Measurements from ENCODE around the gene SMPX. TPM values are rescaled to one million over a fixed set of nuclear protein-coding genes. Genes with fewer than 3 reads are reported as not detected.

The SMPX gene
- polyA plus RNA-seq, 1 donor (not counting 4 experiments of a cell fraction or from before 2014, with no cell fraction given): not detected

DNA sequence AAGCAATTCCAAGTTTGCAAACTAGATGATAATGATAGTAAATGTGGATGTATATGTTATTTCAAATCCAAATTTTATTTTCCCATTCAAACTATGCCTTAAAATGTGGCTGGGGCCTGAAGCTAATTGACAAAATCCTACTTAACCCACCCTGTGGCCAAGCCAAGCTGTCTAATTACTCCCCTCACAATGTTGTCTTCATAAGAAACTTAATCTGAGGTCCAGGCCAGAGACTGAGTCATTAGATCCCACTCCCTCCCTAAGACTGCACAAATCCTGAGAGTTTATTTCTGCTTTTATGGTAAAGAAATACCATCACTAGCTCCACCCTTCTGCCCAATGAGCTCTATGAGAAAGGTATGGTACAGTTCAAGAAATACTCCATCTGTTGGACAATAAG is 16.6 kb downstream of the SMPX start:
- Histone ChIP-seq H3K9ac (ENCODE audit: control insufficient read depth, extremely low read depth, insufficient read depth, low read length) (no peak overlapping the region), H4K20me1 (ENCODE audit: control insufficient read depth, extremely low read depth, insufficient read depth, low read length) (no peaks in the 10 kb centered on the region), H3K4me3 (ENCODE audit: control insufficient read depth in 2 of 3, extremely low read depth in 1 of 3, insufficient read depth in 2 of 3, low read depth in 1 of 3, low read length in 3 of 3) (no peak overlapping the region), H3K36me3 (ENCODE audit: control insufficient read depth in 2 of 2, extremely low read depth in 1 of 2, insufficient read depth in 2 of 2, low read length in 2 of 2) (no peaks in the 10 kb centered on the region), H3K9me3 (ENCODE audit: control insufficient read depth, low read depth, low read length) (no peaks in the 10 kb centered on the region), H3K4me2 (ENCODE audit: control insufficient read depth, extremely low read depth, insufficient read depth, low read depth, low read length) (no peak overlapping the region), H3K4me1 (ENCODE audit: control insufficient read depth, extremely low read depth, insufficient read depth, low read length) (no peaks in the 10 kb centered on the region), H3K9me1 (ENCODE audit: control insufficient read depth, extremely low read depth, insufficient read depth, low read length) (no peaks in the 10 kb centered on the region), H3K79me2 (ENCODE audit: control insufficient read depth, insufficient read depth, low read length) (no peaks in the 10 kb centered on the region), H3K27me3 (ENCODE audit: control insufficient read depth, extremely low read depth, insufficient read depth, low read length) (no peaks in the 10 kb centered on the region), H3K27ac (ENCODE audit: control insufficient read depth, insufficient read depth, low read length) (no peak overlapping the region), H2AFZ (ENCODE audit: control insufficient read depth, low read length) (no peak overlapping the region)
- TF ChIP-seq EZH2 (IDR thresholded peaks at IDR 0.05; ENCODE audit: low read length): no peak
- TF ChIP-seq, protein P1, sequence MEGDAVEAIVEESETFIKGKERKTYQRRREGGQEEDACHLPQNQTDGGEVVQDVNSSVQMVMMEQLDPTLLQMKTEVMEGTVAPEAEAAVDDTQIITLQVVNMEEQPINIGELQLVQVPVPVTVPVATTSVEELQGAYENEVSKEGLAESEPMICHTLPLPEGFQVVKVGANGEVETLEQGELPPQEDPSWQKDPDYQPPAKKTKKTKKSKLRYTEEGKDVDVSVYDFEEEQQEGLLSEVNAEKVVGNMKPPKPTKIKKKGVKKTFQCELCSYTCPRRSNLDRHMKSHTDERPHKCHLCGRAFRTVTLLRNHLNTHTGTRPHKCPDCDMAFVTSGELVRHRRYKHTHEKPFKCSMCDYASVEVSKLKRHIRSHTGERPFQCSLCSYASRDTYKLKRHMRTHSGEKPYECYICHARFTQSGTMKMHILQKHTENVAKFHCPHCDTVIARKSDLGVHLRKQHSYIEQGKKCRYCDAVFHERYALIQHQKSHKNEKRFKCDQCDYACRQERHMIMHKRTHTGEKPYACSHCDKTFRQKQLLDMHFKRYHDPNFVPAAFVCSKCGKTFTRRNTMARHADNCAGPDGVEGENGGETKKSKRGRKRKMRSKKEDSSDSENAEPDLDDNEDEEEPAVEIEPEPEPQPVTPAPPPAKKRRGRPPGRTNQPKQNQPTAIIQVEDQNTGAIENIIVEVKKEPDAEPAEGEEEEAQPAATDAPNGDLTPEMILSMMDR (optimal IDR thresholded peaks at IDR 0.05 in 1 of 3, IDR thresholded peaks at IDR 0.05 in 1 of 3, conservative IDR thresholded peaks at IDR 0.05 in 1 of 3; ENCODE audit: extremely low read depth in 1 of 3, insufficient read depth in 2 of 3, low read length in 3 of 3): no peak
- dilution Hi-C loops (cut with MboI; ENCODE audit: extremely low pct_ligation_motif_present, low sequenced_read_pairs): no loop called here
- FAIRE-seq (no peak), DNase-seq (ENCODE audit: low read depth, low spot score) (no peak)

DNA sequence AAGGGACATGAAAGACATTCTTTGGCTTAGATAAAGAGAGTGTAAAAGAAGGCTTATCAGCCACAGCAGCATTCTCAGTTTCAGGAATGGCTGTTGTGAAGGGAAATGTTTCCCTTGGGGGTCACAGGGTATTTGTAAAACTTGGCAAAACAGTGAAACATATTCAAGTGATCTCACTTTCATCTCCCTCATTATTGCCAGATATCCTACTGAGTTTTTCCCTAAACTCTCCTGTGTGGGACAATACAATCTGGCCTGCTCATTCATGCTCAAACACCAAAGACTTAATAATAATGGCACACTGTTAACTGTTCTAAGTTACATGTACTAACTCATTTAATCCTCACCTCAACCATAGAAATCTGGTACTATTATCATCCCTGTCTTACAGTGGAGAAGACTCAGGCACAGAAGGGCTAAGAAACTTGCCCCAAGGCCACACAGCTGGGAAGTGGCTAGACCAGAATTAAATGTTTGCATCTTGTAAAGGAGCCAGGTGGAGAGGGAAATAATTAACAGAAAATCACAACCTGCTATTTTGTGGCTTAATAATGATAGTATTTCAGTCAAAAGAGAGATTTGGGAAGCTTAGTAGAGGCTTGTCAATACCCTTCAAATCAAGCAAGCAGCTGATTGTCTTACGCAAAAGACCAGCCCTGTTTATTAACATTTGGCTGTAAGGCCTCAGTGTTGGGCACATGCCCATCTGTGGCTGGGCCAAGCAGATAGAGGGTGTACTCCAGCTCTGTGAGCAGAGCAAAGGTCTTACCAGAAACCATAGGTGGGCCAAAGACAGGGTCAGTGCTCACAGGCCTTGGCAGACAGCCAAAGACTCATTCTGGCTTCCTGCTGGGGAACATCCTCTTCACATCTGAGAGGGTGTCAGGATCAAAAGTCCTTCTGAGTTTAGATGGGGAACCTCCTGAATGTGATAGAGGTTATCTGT is 17.3 kb downstream of the SMPX start:
- DNase-seq (ENCODE audit: low read depth, low spot score) (no peak), FAIRE-seq (no peak)
- no peak overlapping the region for H3K9ac ChIP-seq (ENCODE audit: control insufficient read depth, extremely low read depth, insufficient read depth, low read length)
- TF ChIP-seq, protein P1 (optimal IDR thresholded peaks at IDR 0.05 in 1 of 3, IDR thresholded peaks at IDR 0.05 in 1 of 3, conservative IDR thresholded peaks at IDR 0.05 in 1 of 3; ENCODE audit: extremely low read depth in 1 of 3, insufficient read depth in 2 of 3, low read length in 3 of 3): no peak
- TF ChIP-seq EZH2 (IDR thresholded peaks at IDR 0.05; ENCODE audit: low read length): no peak
- no peaks in the 10 kb centered on the region for H3K9me3 ChIP-seq (ENCODE audit: control insufficient read depth, low read depth, low read length)
- no peak overlapping the region for H3K4me2 ChIP-seq (ENCODE audit: control insufficient read depth, extremely low read depth, insufficient read depth, low read depth, low read length)
- H3K9me1 ChIP-seq (ENCODE audit: control insufficient read depth, extremely low read depth, insufficient read depth, low read length): no peaks in the 10 kb centered on the region
- no peaks in the 10 kb centered on the region for H4K20me1 ChIP-seq (ENCODE audit: control insufficient read depth, extremely low read depth, insufficient read depth, low read length)
- H2AFZ ChIP-seq (ENCODE audit: control insufficient read depth, low read length): no peak overlapping the region
- H3K4me1 ChIP-seq (ENCODE audit: control insufficient read depth, extremely low read depth, insufficient read depth, low read length): no peaks in the 10 kb centered on the region
- H3K36me3 ChIP-seq (ENCODE audit: control insufficient read depth in 2 of 2, extremely low read depth in 1 of 2, insufficient read depth in 2 of 2, low read length in 2 of 2): no peaks in the 10 kb centered on the region
- no peak overlapping the region for H3K4me3 ChIP-seq (ENCODE audit: control insufficient read depth in 2 of 3, extremely low read depth in 1 of 3, insufficient read depth in 2 of 3, low read depth in 1 of 3, low read length in 3 of 3)
- no peaks in the 10 kb centered on the region for H3K27me3 ChIP-seq (ENCODE audit: control insufficient read depth, extremely low read depth, insufficient read depth, low read length)
- dilution Hi-C loops (cut with MboI; ENCODE audit: extremely low pct_ligation_motif_present, low sequenced_read_pairs): no loop called here
- H3K27ac ChIP-seq (ENCODE audit: control insufficient read depth, insufficient read depth, low read length): no peak overlapping the region
- H3K79me2 ChIP-seq (ENCODE audit: control insufficient read depth, insufficient read depth, low read length): no peaks in the 10 kb centered on the region
